ENCODE data around the gene EGFLAM.

Gene EGFLAM

GRCh38 chr5:38347040-38347763, 88.8 kb downstream of the EGFLAM start:
- Histone ChIP-seq H3K9me3 (ENCODE audit: low read length) (no peaks in the 10 kb centered on the region), H3K4me3 (ENCODE audit: low read depth, low read length, poor library complexity, severe bottlenecking) (no peak overlapping the region), H2AFZ (ENCODE audit: low read length) (no peak overlapping the region), H3K4me2 (ENCODE audit: low read length) (no peak overlapping the region), H3K79me2 (ENCODE audit: insufficient read depth, low read length) (no peaks in the 10 kb centered on the region), H3K9me2 (ENCODE audit: low read depth, low read length) (no peaks in the 10 kb centered on the region), H3K27ac (ENCODE audit: low read depth, low read length, poor library complexity, severe bottlenecking) (no peak overlapping the region), H3K27me3 (ENCODE audit: insufficient read depth, low read length) (no peaks in the 10 kb centered on the region), H3K36me3 (ENCODE audit: insufficient read depth, low read length) (no peaks in the 10 kb centered on the region), H4K20me1 (ENCODE audit: insufficient read depth, low read length) (no peaks in the 10 kb centered on the region), H3K9ac (ENCODE audit: low read length) (no peak overlapping the region), H3K4me1 (ENCODE audit: insufficient read depth, low read length, severe bottlenecking) (no peaks in the 10 kb centered on the region), H3F3A (ENCODE audit: insufficient read depth, low read length) (no peaks in the 10 kb centered on the region)
- TF ChIP-seq CTCF (IDR thresholded peaks at IDR 0.05; ENCODE audit: low read length) = no peak
- no peak for TF ChIP-seq EZH2 (IDR thresholded peaks at IDR 0.05; ENCODE audit: borderline replicate concordance, low read length)

DNA sequence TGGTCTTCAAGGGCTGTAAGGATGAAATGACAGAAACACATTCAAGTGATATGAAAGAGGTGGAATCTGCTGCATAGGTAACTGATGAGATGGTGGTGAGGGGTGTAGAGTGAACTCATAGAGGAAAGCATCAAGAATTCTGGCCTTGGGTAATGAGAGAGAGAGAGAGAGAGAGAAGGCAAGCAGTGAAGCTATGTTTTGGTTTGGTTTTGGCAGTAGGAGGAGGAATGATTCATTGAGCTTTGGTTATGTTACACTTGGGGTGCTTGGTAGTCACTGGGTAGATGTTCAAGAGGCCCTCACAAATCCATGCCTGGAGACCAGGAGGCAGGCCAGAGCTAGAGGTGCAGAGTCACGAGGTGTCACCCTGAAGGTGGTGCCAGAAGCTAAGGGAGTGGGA, 89.5 kb downstream of the EGFLAM start:
- Histone ChIP-seq H3K9me3 (ENCODE audit: low read length) (no peaks in the 10 kb centered on the region), H3K4me2 (ENCODE audit: low read length) (no peak overlapping the region), H2AFZ (ENCODE audit: low read length) (no peak overlapping the region), H3K27me3 (ENCODE audit: insufficient read depth, low read length) (no peaks in the 10 kb centered on the region), H3K79me2 (ENCODE audit: insufficient read depth, low read length) (no peaks in the 10 kb centered on the region), H3K4me3 (ENCODE audit: low read depth, low read length, poor library complexity, severe bottlenecking) (no peak overlapping the region), H3K9ac (ENCODE audit: low read length) (no peak overlapping the region), H3F3A (ENCODE audit: insufficient read depth, low read length) (no peaks in the 10 kb centered on the region), H3K4me1 (ENCODE audit: insufficient read depth, low read length, severe bottlenecking) (no peaks in the 10 kb centered on the region), H3K9me2 (ENCODE audit: low read depth, low read length) (no peaks in the 10 kb centered on the region), H3K36me3 (ENCODE audit: insufficient read depth, low read length) (no peaks in the 10 kb centered on the region), H3K27ac (ENCODE audit: low read depth, low read length, poor library complexity, severe bottlenecking) (no peak overlapping the region), H4K20me1 (ENCODE audit: insufficient read depth, low read length) (no peaks in the 10 kb centered on the region)
- TF ChIP-seq CTCF (IDR thresholded peaks at IDR 0.05; ENCODE audit: low read length) (no peak), EZH2 (IDR thresholded peaks at IDR 0.05; ENCODE audit: borderline replicate concordance, low read length) (no peak)

DNA sequence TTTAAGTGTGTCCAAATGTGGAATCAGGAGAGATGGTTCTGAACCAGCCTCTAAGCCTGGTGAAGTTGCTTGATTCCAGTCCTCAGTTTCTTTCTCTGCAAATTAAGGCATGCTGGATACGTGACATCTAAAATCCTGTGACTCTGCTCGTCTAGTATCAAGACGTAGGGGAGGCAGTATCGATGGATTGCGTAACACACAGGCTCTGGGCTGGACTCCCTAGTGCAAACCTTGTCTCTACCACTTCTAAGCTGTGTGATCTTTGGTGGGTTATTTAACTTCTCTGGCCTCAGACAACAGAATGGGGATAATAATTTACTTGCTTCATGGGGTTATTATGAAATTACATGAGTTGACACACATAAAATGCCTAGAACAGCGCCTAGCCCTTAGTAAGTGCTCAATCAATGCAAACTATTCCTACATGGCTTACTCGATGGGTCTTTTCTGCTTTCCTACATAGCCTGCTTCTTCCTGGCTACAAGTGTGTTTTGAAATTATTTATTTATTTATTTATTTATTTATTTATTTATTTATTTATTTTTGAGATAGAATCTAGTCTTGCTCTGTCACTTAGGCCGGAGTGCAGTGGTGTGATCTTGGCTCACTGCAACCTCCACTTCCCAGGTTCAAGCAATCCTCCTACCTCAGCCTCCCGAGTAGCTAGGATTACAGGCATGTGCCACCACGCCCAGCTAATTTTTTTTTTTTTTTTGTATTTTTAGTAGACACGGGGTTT, 102.1 kb downstream of the EGFLAM start:
- no peak overlapping the region for H3K27ac ChIP-seq (ENCODE audit: low read depth, low read length, poor library complexity, severe bottlenecking)
- no peak overlapping the region for H3K9ac ChIP-seq (ENCODE audit: low read length)
- H3K27me3 ChIP-seq (ENCODE audit: insufficient read depth, low read length) = no peaks in the 10 kb centered on the region
- no peaks in the 10 kb centered on the region for H4K20me1 ChIP-seq (ENCODE audit: insufficient read depth, low read length)
- no peak overlapping the region for H2AFZ ChIP-seq (ENCODE audit: low read length)
- no peak overlapping the region for H3K4me2 ChIP-seq (ENCODE audit: low read length)
- TF ChIP-seq CTCF (IDR thresholded peaks at IDR 0.05; ENCODE audit: low read length) (no peak), EZH2 (IDR thresholded peaks at IDR 0.05; ENCODE audit: borderline replicate concordance, low read length) (no peak)
- no peak overlapping the region for H3K4me3 ChIP-seq (ENCODE audit: low read depth, low read length, poor library complexity, severe bottlenecking)
- H3K36me3 ChIP-seq (ENCODE audit: insufficient read depth, low read length) = no peaks in the 10 kb centered on the region
- H3F3A ChIP-seq (ENCODE audit: insufficient read depth, low read length) = no peaks in the 10 kb centered on the region
- H3K9me2 ChIP-seq (ENCODE audit: low read depth, low read length) = no peaks in the 10 kb centered on the region
- no peaks in the 10 kb centered on the region for H3K9me3 ChIP-seq (ENCODE audit: low read length)
- no peaks in the 10 kb centered on the region for H3K4me1 ChIP-seq (ENCODE audit: insufficient read depth, low read length, severe bottlenecking)
- no peaks in the 10 kb centered on the region for H3K79me2 ChIP-seq (ENCODE audit: insufficient read depth, low read length)

Data from OCI-LY1 (cell line).